Measurements from ENCODE around the gene S100A13. TPM values are rescaled to one million over a fixed set of nuclear protein-coding genes. Genes with fewer than 3 reads are reported as not detected.

The S100A13 gene
- total RNA-seq, 2 donors from 2014 or later, result 114 to 314 TPM

- Histone ChIP-seq H3K4me3 (no peak overlapping the region), H3K27me3 (no peaks in the 10 kb centered on the region), H3K4me1 (peaks cover 0 to 12% of the 10 kb centered on the region in 2 donors), H3K36me3 (no peaks in the 10 kb centered on the region), H3K27ac (no peak overlapping the region), H3K9me3 (no peaks in the 10 kb centered on the region)
- no peak for DNase-seq (ENCODE audit: low spot score)
- TF ChIP-seq CTCF (IDR thresholded peaks at IDR 0.05), result no peak
Observed at GRCh38 chr1:153651771-153652170, 24.5 kb upstream of the S100A13 start.

- no peak for TF ChIP-seq CTCF (IDR thresholded peaks at IDR 0.05)
- Histone ChIP-seq H3K9me3 (no peaks in the 10 kb centered on the region), H3K36me3 (peaks cover 17% of the 10 kb centered on the region), H3K27ac (peak overlapping the region; percentile 4 to 40), H3K4me3 (no peak overlapping the region), H3K27me3 (no peaks in the 10 kb centered on the region), H3K4me1 (peaks cover 0 to 13% of the 10 kb centered on the region in 2 donors)
- no peak for DNase-seq (ENCODE audit: low spot score)
Observed at GRCh38 chr1:153649863-153650235, 22.5 kb upstream of the S100A13 start.

GRCh38 chr1:153649137-153649862 lies 22.0 kb upstream of the S100A13 start:
- no peak overlapping the region for H3K4me3 ChIP-seq
- peaks cover 0 to 18% of the 10 kb centered on the region in 2 donors for H3K4me1 ChIP-seq
- TF ChIP-seq CTCF (IDR thresholded peaks at IDR 0.05), result no peak
- H3K27ac ChIP-seq, result peak overlapping the region; percentile 4 to 40
- peaks cover 22% of the 10 kb centered on the region for H3K36me3 ChIP-seq
- no peak for DNase-seq (ENCODE audit: low spot score)
- H3K27me3 ChIP-seq, result no peaks in the 10 kb centered on the region
- no peaks in the 10 kb centered on the region for H3K9me3 ChIP-seq

GRCh38 chr1:153648000-153648643 lies 20.8 kb upstream of the S100A13 start:
- TF ChIP-seq CTCF (IDR thresholded peaks at IDR 0.05), result no peak
- Histone ChIP-seq H3K36me3 (peaks cover 34% of the 10 kb centered on the region), H3K27ac (peak overlapping the region; percentile 7 to 16), H3K4me3 (no peak overlapping the region), H3K9me3 (no peaks in the 10 kb centered on the region), H3K4me1 (peaks cover 0 to 30% of the 10 kb centered on the region in 2 donors), H3K27me3 (no peaks in the 10 kb centered on the region)
- no peak for DNase-seq (ENCODE audit: low spot score)

- H3K36me3 ChIP-seq, result peaks cover 42% of the 10 kb centered on the region
- no peak for DNase-seq (ENCODE audit: low spot score)
- H3K27ac ChIP-seq, result peak overlapping the region in 1 of 2 donors; percentile 30
- no peaks in the 10 kb centered on the region for H3K27me3 ChIP-seq
- H3K4me1 ChIP-seq, result peaks cover 0 to 34% of the 10 kb centered on the region in 2 donors
- no peaks in the 10 kb centered on the region for H3K9me3 ChIP-seq
- H3K4me3 ChIP-seq, result no peak overlapping the region
- TF ChIP-seq CTCF (IDR thresholded peaks at IDR 0.05), result no peak
Observed at GRCh38 chr1:153647346-153647714, 20.0 kb upstream of the S100A13 start.

Data from right atrium auricular region (tissue), 2 donors.